Non-pigmented ciliary epithelial cell (primary cell): ENCODE results near the gene ARMCX1.
"Not testable (repeated sequence)": the region's sequence is repeated elsewhere in the genome, so short reads cannot be mapped to it uniquely, and the experiment has no call there.

Experiments
- DNase-seq: peaks from one replicate; pipeline ENCODE4 v3.0.0-alpha.2; 2010; ENCODE audit warnings: low read depth

The ARMCX1 gene

DNA sequence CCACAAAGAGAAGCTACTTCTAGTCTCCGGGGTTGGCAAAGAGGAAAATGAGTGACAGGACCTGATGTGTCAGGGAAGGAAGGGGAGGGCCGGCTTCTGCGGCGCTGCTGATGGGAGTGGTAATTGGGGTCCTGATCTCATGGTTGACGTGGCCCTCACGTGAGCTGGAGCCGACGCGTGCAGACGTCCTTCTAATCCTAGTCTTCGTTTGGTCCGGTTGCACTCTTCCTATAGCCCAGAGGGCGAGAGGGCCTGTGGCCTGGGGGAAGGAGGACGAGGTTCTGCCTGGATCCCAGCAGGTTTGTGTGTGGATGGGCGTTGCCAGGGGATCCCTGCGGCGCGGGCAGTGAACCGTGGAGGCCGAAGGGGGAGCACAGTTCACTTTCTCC is at the start of gene ARMCX1:
Gene ARMCX1, plus strand, starts transcription at position 186 of the 389 bp plus-strand sequence. CDS start 2,384 bp downstream, outside the sequence.
- DNase-seq, result peak; percentile 28

DNA sequence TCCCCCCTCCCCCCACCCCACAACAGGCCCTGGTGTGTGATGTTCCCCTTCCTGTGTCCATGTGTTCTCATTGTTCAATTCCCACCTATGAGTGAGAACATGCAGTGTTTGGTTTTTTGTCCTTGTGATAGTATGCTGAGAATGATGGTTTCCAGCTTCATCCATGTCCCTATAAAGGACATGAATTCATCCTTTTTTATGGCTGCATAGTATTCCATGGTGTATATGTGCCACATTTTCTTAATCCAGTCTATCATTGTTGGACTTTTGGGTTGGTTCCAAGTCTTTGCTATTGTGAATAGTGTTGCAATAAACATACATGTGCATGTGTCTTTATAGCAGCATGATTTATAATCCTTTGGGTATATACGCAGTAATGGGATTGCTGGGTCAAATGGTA is 47.4 kb upstream of the ARMCX1 start:
- not testable (repeated sequence) for DNase-seq

- DNase-seq, result no peak
Observed at GRCh38 chrX:101507372-101507771, 43.0 kb upstream of the ARMCX1 start.

DNA sequence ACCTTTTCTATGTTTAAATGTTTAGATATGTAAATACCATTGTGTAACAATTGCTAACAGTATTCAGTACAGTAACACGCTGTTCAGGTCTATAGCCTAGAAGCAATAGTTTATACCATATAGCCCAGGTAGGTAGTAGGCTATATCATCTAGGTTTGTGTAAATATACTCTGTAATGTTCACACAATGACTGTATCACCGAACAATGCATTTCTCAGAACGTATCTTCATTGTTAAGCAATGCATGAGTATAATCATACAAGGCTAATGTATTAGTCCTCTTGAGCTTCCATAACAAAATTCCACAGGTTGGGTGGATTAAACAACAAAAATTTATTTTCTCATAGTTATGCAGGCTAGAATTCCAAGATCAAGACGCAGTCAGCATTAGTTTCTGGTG is 42.4 kb upstream of the ARMCX1 start:
- DNase-seq, result no peak

DNA sequence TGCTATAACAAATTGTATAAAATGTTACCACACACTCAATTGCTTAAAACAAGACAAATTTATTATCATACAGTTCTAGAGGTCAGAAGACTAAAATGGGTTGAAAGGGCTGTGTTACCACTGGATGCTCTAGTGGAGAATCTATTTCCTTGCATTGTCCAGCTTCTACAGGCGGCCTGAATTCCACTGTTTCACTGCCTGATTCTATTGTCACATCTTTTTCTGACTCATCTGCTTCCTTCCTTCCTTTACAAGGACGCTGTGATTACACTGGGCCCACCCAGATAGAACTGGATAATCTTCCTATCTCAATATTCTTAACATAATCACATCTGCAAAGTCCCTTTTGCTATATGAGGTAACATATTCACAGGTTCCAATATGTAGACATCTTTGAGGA is 19.4 kb upstream of the ARMCX1 start:
- no peak for DNase-seq

DNA sequence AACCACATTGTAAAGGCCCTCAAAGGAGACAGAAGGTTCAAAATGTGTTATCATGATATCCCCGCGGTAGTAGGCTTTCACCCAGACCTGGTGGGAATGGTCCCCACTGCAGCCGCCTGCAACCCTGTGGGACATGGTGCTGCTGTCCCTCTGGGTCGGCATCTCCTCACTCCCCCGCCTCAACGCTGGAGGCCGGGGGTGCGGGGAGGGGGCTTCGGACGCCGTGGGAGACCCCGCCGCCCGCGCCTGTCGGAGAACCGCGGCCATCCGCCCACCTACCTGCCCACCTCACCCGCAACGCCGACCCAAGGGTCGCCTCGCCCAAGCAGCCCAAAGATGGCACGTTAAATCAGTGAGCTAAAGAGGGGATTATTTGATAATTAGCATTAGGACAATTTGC is 11.2 kb upstream of the ARMCX1 start:
- DNase-seq, result no peak

- DNase-seq, result no peak
Observed at GRCh38 chrX:101550751-101551379, 518 bp downstream of the ARMCX1 start.

- no peak for DNase-seq
Observed at GRCh38 chrX:101551380-101551767, 1.0 kb downstream of the ARMCX1 start.

DNA sequence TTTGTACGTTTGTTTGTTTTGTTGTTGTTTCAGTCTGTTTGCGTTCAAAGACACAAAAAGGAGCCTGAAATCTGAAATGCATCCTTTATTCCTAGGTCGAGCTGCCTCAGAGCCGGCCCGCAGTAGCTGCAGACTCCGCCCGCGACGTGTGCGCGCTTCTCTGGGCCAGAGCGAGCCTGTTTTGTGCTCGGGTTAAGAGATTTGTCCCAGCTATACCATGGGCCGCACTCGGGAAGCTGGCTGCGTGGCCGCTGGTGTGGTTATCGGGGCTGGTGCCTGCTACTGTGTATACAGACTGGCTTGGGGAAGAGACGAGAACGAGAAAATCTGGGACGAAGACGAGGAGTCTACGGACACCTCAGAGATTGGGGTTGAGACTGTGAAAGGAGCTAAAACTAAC is 2.4 kb downstream of the ARMCX1 start:
- DNase-seq, result no peak

DNA sequence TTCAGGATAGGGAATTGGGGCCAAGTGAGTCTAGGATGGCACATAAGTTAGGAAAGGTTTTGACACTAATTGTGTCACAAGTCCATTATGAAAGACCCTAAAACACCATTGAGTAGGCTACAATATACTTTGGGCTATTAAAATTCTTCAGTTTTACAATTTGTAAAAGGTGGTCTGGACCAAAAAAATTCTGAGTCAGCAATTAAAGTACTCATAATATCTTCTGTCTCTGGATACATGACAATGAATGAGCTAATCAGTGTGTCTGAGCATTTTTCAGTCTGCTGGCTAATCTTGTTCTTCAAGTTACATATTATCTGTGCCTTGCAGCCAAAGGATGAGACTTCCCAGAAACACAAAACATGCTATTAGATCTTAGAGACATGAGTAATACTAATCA is 14.3 kb downstream of the ARMCX1 start:
- no peak for DNase-seq

DNA sequence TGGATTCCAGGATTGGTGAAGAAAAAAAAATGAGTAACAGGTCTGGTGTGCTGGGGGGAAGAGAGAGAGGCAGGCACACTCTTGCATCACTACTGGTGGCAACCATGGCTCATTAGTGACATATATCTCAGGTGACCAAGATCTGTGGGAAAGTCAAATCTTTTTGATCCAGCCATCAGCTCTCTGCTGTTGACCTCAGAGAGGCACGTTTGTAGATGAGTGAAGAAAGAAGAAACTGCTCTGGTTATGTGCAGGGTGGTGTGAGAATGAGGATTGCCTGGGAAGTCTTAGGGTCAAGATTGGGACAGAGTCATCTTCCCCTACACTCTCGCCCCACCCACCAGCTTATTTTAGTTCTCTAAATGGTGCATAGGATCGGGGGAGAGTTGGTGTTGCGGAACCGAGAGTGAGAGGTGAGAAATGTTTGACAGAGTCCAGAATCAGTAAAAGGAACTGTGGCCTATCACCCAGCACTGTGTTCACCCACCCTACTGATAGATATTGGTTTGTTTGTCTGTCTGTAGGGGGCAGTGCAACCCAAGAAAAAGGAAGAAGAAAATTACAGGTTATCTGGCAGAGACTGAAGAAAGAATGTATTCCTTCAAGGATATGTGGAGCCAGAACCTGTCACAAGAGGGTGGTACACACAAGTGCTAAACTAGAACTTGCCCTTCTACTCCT is 45.5 kb downstream of the ARMCX1 start:
- peak; percentile 41 for DNase-seq

GRCh38 chrX:101599592-101599991 is 49.2 kb downstream of the ARMCX1 start:
- not testable (repeated sequence) for DNase-seq

GRCh38 chrX:101602077-101602476 is 51.7 kb downstream of the ARMCX1 start:
- no peak for DNase-seq
